GM06990 (cell line): ENCODE data around the gene MINK1.

Source experiments
- DNase-seq: peaks from one replicate; pipeline ENCODE4 v3.0.0-alpha.2; 2011; ENCODE audit not compliant: insufficient read length; ENCODE audit errors: extremely low read depth
- H3K27me3 ChIP-seq: replicated peaks from 2 replicates; pipeline ENCODE4 v1.6.0; 2011; ENCODE audit warnings: low read length; ENCODE audit not compliant: control insufficient read depth, insufficient read depth
- H3K36me3 ChIP-seq: 2 replicates; pipeline ENCODE4 v1.5.1; 2011; ENCODE audit warnings: low read length; ENCODE audit not compliant: control insufficient read depth, insufficient read depth
- H3K4me3 ChIP-seq: replicated peaks from 2 replicates; pipeline ENCODE4 v1.5.1; 2011; ENCODE audit warnings: low read depth, mild to moderate bottlenecking, control low read depth, low read length
- CTCF ChIP-seq: IDR thresholded peaks from 2 replicates; pipeline ENCODE4 v1.5.1; 2011; ENCODE audit warnings: low read length, control low read depth, mild to moderate bottlenecking, inconsistent platforms; ENCODE audit not compliant: insufficient read depth, poor library complexity, severe bottlenecking

Gene MINK1

GRCh38 chr17:4788807-4789700 lies 44.1 kb upstream of the MINK1 start, which contains the start of gene GLTPD2:
GLTPD2 (plus strand) TSS chr17:4788964; CDS start chr17:4789012, 48 bp downstream.
- no peak for TF ChIP-seq CTCF
- H3K27me3 ChIP-seq = no peaks in the 10 kb centered on the region; the same call in none of the 2 replicates
- H3K4me3 ChIP-seq = peak within 1 kb of the TSS; percentile 54
- no peaks in the 10 kb centered on the region for H3K36me3 ChIP-seq
- no peak for DNase-seq

GRCh38 chr17:4789701-4789950 lies 43.5 kb upstream of the MINK1 start:
- peak overlapping the region; percentile 54 for H3K4me3 ChIP-seq
- H3K27me3 ChIP-seq = no peaks in the 10 kb centered on the region; the same call in none of the 2 replicates
- H3K36me3 ChIP-seq = no peaks in the 10 kb centered on the region
- no peak for DNase-seq
- no peak for TF ChIP-seq CTCF

- DNase-seq = peak; percentile 90
- no peaks in the 10 kb centered on the region for H3K36me3 ChIP-seq
- no peaks in the 10 kb centered on the region; the same call in none of the 2 replicates for H3K27me3 ChIP-seq
- H3K4me3 ChIP-seq = peak overlapping the region; percentile 54
- TF ChIP-seq CTCF = peak; percentile 52
Measured at GRCh38 chr17:4789951-4790704, 43.0 kb upstream of the MINK1 start.

GRCh38 chr17:4790705-4791088 lies 42.4 kb upstream of the MINK1 start:
- H3K4me3 ChIP-seq = peak overlapping the region; percentile 54
- no peaks in the 10 kb centered on the region; the same call in none of the 2 replicates for H3K27me3 ChIP-seq
- TF ChIP-seq CTCF = no peak
- no peaks in the 10 kb centered on the region for H3K36me3 ChIP-seq
- DNase-seq = no peak

- Histone ChIP-seq H3K27me3 (no peaks in the 10 kb centered on the region), H3K36me3 (peaks cover 12% of the 10 kb centered on the region), H3K4me3 (no peak overlapping the region)
- no peak for DNase-seq
- TF ChIP-seq CTCF = no peak
Measured at GRCh38 chr17:4795168-4795567, 38.0 kb upstream of the MINK1 start.
